GM19035 (cell line): ENCODE results near the gene WFS1.

ENCODE experiments used
- ATAC-seq: cut with Tn5 transposase; IDR thresholded peaks from one replicate; pipeline ENCODE4 v1.9.1; 2021; ENCODE audit not compliant: unreplicated experiment

The WFS1 gene

GRCh38 chr4:6258026-6258360 lies 11.7 kb upstream of the WFS1 start:
- no peak for ATAC-seq

GRCh38 chr4:6258741-6259140 lies 10.9 kb upstream of the WFS1 start:
- ATAC-seq: no peak

- ATAC-seq: no peak
Measured at GRCh38 chr4:6259886-6260285, 9.8 kb upstream of the WFS1 start.

- ATAC-seq: no peak
Measured at GRCh38 chr4:6262176-6262575, 7.5 kb upstream of the WFS1 start.

- no peak for ATAC-seq
Measured at GRCh38 chr4:6262847-6263487, 6.7 kb upstream of the WFS1 start.

- ATAC-seq: no peak
Measured at GRCh38 chr4:6263526-6264224, 6.0 kb upstream of the WFS1 start.

GRCh38 chr4:6264225-6264540 lies 5.5 kb upstream of the WFS1 start:
- ATAC-seq: no peak

GRCh38 chr4:6265546-6265945 lies 4.1 kb upstream of the WFS1 start:
- no peak for ATAC-seq

- ATAC-seq: no peak
Measured at GRCh38 chr4:6267573-6267972, 2.1 kb upstream of the WFS1 start.

GRCh38 chr4:6268650-6269615 lies 717 bp upstream of the WFS1 start:
- ATAC-seq: no peak

- no peak for ATAC-seq
Measured at GRCh38 chr4:6270636-6271121, 1.0 kb downstream of the WFS1 start.

- no peak for ATAC-seq
Measured at GRCh38 chr4:6271206-6271605, 1.6 kb downstream of the WFS1 start.

GRCh38 chr4:6271701-6272465 lies 2.2 kb downstream of the WFS1 start:
- no peak for ATAC-seq

GRCh38 chr4:6272863-6273660 lies 3.4 kb downstream of the WFS1 start:
- ATAC-seq: no peak

GRCh38 chr4:6273661-6273990 lies 4.0 kb downstream of the WFS1 start:
- no peak for ATAC-seq

GRCh38 chr4:6275351-6275750 lies 5.7 kb downstream of the WFS1 start:
- no peak for ATAC-seq

GRCh38 chr4:6275898-6276806 lies 6.5 kb downstream of the WFS1 start:
- ATAC-seq: no peak

- no peak for ATAC-seq
Measured at GRCh38 chr4:6277139-6277802, 7.6 kb downstream of the WFS1 start.
